HG02884 (cell line): ENCODE data around the gene C2orf74.
"Not testable (repeated sequence)": the region's sequence is repeated elsewhere in the genome, so short reads cannot be mapped to it uniquely, and the experiment has no call there.

Experiments used
- ATAC-seq: cut with Tn5 transposase; IDR thresholded peaks from one replicate; pipeline ENCODE4 v1.9.1; 2021; ENCODE audit warnings: mild to moderate bottlenecking, moderate library complexity; ENCODE audit not compliant: unreplicated experiment

C2orf74 gene

DNA sequence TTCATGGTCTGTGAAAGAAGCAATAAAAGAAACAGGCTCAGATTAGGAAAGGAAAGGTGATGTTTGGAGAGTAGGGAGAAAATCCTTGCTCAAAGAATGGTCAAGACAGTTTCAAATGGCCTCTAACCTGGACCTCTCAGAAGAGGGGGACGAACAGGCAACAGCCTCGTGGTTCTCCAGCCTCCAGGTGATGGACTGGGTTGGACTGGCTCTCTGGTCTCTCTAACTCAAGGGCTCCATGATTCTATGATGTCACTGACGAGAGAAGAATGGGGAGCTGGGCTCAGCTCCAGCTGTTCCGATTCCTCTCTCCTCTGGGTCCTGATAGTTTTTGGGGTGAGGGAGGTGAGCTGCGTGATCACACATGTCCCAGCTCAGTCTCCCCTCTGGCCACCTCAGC lies at the start of gene C2orf74:
TSS of gene C2orf74 (plus strand) at position 301 of the 400 bp plus-strand sequence. CDS start 327 bp downstream, outside the sequence.
- no peak for ATAC-seq

DNA sequence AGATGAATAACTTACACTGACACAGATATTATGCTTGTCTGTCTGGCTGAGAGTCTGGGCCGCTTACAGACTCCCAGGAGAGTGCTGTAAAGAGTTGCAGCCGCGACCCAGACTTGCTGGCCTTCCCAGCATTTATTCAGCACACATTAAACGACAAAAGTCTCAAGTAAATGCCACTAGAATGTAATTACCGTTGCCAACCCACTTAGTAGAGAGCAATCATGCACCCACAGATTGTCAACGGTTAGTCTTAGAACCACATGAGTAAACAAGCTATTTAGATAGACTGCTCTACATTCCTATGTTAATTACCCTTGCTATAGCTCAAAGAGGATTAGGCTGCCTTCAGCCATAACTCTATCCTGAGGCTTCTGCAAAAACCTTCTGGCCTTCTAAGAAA lies 47.8 kb upstream of the C2orf74 start:
- ATAC-seq, result no peak

DNA sequence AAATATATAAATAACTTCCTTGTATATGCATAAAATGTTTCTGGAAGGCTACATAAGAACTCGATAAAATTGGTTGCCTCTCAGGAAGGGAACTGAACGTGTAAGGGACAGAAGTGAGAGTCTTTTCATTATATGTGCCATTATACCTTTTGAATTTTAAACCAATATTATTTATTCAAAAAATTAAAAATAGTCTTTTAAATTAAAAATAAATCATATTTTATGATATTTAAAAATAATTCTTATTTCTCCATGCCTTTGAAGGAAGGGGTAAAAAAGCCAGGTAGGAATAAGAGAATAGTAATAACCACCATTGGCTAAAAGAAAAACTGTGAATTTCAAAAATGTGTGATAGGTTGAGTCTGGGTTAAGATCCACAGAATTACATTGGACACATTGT lies 45.7 kb upstream of the C2orf74 start:
- no peak for ATAC-seq

DNA sequence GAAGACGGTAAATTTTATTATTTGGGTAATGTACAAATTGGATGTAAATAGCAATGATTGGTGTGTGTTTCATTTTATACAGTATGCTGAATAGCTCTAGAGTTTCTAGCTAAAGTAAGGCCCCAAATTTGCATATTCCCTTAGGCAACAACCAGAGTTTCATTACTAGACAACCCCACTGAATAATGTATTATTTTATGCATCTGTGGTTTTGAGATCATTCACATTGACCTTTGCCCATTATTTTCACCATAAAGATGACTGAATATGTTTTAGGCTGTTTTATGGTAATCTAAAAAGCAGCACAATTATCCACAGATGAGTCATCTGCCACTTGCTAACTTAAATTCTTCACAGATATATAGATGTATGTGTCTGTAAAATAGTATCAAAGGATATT lies 44.5 kb upstream of the C2orf74 start:
- peak; percentile 63 for ATAC-seq

DNA sequence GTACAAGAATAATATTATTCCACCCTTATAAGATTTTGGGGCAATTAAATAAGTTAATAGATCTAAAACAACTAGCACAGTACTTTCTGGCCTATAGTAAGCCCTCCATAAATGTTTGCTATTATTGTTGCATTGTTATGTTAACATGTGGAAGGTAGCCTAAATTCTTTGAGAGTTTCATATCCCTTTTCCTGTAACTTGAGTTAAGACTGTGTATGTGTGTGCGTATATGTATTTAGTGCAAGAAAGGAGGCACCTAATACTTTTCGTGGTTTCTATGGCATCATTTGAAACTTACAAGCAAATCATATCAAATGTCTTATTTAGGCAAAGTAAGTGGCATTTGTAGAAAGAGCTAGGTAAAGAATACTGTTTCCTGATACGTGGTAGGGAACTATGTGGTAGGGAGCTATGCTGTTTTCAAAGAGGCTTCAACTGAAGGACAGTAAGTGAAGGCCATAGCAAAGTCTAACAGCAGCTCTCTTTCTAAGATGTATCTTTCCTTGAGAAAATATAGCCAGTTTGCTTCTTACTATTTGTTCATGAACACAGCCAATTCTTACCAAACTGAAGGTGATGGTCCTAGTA lies 36.8 kb upstream of the C2orf74 start:
- no peak for ATAC-seq

DNA sequence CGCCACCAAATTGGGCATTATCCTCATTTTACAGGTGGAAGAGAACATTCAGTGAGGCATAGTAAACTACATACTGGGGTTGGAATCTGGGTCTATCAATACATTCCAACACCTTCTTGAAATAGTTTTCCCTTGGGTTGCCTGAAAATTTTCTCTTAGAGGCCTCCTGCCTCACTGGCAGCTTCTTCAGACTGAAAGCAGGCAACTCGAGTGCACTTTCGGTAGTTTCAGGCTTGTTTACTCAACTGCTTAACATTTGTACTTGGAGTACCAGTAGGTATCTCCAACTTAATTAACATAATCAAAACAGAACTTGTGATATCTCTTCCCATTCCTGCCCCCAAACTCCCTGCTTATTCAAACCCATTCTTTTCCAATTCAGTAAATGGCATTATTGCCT lies 36.2 kb upstream of the C2orf74 start:
- ATAC-seq, result no peak

DNA sequence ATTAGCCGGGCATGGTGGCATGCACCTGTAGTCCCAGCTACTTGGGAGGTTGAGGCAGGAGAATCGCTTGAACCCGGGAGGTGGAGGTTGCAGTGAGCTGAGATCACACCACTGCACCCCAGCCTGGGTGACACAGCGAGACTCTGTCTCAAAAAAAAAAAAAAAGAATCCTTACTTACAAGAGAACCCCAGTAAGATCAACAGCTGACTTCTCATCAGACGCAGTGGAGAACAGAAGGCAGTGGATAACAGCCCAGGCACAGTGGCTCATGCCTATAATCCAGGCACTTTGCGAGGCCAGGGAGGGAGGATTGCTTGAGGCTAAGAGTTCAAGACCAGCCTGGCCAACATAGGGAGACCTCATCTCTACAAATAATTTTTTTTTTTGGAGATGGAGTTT lies 33.9 kb upstream of the C2orf74 start:
- not testable (repeated sequence) for ATAC-seq

DNA sequence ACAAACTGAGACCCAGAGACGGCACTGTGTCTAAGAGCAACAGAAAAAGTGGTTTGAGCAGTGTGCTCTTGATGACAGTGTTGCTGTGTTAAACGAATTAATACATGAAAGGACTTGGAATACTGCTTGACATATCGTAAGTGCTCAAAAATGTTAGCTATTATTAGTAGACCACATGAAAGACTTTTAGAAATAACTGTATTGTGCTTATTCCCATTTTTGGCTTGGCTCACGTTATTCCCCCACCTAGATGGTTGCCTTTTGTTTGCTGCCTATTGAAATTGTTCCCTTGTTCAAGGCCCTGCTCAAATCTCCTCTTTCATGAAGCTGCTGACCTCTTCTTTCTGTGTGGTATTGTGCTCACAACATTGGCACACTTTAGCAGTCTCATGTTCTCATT lies 27.8 kb upstream of the C2orf74 start:
- ATAC-seq, result no peak

DNA sequence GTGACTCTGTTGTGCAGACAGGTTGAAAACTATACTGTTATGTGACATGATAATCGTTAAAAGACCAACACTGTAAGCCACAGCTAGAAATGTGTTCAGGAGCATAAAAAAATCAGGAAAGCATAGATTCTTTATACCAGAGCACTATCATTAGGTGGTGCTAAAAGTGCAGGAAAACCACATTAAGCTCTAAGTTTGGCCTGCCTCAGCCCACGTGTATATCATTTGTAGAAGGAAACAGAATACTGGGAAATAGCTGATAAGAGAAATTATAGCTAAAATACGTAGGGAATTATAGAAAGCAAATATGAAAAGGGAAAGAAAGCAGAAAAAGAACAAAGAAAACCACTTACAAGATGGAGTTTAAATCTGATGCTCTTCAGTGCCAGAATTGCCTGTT lies 26.5 kb upstream of the C2orf74 start:
- no peak for ATAC-seq

DNA sequence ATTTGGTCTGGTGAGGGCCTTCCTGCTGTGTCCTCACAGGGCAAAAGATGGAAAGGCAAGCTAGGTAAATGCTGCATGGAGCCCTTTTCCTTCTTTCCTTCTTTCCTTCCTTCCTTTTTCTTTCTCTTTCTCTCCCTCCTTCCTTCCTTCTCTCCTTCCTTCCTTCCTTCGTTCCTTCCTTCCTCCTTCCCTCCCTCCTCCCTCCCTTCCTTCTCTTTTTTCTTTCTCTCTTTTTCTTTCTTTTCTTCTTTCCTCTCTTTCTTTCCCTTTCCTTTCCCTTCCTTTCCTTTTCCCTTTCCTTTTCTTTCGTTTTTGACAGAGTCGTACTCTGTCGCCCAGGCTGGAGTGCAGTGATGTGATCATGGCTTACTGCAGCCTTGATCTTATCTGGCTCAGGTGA lies 23.1 kb upstream of the C2orf74 start:
- ATAC-seq, result no peak

DNA sequence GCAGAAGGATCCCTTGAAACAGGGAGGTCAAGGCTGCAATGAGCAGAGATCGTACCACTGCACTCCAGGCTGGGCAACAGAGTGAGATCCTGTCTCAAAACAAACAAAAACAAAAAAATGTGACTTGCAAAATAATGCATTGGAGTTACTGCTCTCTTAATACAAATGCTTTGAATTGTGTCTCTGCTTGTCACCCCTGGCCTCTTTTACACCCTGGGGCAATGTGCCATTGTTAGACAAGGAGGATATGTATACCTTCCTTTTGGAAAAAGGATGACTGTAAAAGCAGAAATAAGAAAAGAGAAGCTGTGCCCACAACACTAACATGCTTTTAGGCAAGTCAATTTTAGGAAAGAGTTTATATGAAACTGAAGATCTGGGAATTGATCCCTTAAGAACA lies 20.8 kb upstream of the C2orf74 start:
- no peak for ATAC-seq

DNA sequence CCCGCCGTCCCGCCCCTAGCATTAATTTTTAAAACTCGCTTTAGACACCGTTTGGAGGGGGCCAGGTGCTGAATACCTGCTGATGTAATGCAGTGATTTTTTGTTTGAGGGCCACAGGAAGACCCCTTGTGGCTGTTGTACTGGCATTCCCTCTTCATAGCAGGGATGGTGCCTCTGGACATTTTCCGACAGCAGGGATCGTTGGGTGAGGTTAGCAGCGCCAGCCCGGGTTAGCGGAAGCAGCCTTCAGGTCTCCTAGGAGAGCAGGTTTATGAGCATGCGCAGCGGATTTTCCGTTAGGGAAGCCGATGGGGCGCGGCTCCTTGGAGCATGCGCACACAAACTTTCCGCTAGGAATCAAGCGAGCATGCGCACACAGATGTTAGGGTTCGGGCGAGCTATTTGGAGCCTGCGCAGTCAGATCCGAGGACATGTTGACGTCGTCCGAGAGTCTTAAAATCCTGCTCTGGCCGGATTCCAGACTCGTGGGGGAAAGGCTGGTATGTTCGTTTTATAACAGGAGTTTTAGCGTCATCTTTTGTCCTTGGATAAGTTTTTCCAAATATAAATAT lies 17.2 kb upstream of the C2orf74 start:
- ATAC-seq, result peak; percentile 92

DNA sequence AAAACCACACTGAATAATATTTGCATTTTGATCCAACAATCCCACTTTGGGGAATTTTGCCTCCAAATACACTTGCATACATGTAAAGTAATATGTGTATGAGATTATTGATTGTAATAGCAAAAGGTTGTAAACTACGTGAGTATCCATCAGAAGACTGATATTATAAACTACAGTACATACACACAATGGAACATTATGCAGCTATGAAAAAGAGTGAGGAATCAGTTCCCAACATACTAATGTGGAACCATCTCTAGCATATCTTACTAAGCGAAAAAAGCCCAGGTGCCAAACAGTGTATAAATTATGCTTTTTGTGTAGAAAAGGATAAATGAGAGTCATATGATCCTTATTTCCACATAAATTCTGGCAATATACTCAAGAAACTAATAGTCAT lies 16.0 kb upstream of the C2orf74 start:
- no peak for ATAC-seq

DNA sequence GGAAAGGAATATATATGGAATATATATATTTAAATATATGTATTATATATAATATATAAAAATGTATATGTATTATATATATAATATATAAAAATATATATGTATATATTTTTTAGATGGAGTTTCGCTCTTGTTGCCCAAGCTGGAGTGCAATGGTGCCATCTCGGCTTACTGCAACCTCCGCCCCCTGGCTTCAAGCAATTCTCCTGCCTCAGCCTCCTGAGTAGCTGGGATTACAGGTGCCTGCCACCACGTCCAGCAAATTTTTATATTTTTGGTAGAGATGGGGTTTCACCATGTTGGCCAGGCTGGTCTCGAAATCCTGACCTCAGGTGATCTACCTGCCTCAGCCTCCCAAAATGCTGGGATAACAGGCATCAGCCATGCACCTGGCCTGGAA lies 13.9 kb upstream of the C2orf74 start:
- ATAC-seq, result not testable (repeated sequence)

DNA sequence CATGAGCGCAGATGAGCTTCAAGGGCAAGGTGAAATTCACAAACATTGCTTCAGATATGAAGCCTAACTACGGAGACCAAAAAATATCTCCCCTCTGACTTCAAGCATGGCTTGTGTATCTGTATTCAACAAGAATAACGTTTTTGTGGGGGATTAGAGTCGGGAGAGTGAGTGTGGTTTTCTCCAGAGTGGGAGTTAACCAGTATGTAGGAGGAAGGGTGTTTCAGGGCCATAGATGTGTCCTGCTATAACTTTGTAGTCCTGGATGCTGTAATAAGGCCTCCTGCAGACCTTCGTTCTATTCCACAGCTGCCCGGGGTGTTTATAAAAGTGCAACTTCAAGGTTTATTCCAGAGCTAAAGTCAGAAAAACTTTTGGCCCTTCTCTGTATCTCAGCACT lies 12.9 kb upstream of the C2orf74 start:
- ATAC-seq, result no peak

DNA sequence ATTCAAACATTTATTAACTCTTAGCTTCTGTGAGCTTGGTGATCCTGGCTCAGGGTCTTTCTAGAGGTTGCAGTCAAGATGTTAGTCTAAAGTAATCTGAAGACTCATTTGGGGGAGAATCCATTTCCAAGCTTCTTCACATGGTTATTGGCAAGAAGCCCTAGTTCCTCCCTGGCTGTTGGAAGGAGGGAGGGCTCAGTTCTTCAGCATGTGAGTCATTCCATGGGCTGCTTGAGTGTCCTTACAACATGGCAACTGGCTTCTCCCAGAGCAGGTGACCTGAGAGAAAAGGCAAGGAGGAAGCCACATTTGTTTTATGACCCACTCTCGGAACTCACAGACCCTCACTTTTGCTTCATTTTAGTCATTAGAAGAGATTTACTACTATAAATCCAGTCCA lies 10.6 kb upstream of the C2orf74 start:
- ATAC-seq, result no peak

DNA sequence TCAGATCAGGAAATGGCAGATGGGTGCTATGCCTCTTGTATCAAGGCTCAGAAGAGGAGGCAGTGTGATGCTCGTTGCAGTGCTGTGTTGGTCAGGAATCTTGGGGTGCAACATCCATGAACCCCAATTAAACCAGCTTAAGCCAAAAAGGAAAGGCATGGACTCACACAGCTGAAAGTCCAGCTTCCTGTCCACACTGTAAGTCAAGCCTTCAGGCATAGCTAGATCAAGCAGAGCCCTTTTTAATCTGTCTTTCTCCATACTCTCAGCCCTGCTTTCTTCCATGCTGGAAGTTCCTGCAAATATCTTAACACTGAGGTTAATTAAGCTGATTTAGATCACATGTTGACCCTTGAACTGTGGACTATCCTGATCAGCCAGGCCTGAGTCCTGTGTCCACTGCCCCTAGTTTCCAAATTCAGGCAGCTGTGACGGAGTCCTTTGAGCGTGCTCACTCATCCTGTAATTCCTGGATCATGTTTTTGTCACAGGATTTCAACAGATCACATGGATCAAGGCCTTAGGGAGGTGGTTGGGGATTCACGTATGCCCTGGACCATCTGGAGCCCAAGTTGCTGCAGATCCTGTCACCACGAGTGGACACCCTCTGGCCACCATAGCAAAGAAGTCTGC lies 4.5 kb upstream of the C2orf74 start:
- no peak for ATAC-seq

DNA sequence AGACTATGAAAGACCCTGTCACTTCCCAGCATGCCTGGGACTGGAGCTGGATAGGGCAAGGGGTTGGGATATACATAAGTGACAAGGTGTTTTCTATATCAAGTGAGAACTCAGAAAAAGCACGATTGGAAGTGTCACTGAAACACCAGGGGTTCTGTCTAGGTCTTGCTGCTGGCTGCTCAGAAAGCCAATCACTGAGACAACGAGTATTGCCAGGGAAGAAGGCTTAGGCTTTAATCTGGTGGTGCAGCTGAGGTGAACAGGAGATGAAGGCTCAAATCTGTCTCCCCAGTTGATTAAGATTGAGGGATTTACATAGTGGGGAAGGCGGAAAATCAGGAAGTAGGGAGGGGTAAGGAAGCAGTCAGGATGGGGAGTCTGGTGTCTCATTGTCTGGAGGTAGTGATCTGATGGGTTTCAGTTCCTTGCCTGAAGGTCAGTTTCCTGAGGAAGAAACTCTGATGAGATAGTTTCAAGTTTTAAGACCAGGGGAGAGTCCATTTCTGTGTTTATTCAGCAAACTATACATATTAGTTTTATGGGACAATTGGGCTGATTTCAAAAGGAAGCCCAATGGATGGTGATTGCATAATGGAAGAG lies 3.5 kb upstream of the C2orf74 start:
- ATAC-seq, result no peak

DNA sequence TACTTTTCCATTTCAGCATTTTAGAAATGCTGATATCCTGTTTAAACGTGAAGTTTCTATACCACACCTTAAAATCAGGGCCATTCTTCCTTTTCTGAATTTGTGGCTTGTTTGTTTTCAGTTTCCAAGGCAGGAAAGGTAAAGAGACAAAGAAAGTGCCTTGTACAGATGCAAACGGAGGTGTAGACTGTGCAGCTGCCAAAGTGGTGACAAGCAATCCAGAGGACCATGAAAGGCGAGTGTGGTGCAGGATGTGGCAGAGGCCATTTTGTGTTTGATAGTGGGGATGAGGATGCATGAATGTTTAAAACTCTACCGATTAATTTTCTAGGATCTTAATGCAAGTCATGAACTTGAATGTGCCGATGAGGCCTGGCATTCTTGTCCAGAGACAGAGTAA lies 733 bp downstream of the C2orf74 start:
- ATAC-seq, result no peak

DNA sequence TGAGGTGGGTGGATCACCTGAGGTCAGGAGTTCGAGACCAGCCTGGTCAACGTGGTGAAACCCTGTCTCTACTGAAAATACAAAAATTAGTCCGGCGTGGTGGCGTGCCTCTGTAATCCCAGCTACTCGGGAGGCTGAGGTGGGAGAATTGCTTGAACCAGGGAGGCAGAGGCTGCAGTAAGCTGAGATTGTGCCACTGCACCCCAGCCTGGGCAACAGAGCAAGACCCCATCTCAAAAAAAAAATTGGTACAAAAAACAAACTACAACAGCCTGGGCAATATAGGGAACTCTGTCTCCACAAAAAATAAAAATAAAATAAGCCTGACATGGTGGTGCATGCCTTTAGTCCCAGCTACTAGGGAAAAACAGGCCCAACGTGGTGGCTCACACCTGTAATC lies 3.1 kb downstream of the C2orf74 start:
- not testable (repeated sequence) for ATAC-seq

DNA sequence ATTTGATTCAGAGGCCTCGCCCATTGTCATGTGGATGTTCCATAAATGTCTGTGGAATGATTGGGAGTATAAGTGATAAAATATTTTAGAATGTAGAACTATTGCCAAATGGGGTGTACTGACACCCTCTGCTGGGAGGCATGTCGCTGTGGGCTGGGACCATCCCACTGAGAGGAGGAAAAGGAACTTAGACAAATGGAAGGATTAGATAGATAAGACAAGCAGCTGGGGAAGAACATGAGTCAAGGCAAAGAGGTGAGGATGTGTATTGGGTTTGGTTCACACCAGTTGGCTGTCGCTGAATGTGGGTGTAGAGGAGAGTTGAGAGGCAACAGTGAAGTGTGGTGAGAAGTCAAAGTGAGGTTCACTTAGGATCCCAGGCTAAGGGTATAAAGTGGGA lies 4.0 kb downstream of the C2orf74 start:
- ATAC-seq, result no peak

DNA sequence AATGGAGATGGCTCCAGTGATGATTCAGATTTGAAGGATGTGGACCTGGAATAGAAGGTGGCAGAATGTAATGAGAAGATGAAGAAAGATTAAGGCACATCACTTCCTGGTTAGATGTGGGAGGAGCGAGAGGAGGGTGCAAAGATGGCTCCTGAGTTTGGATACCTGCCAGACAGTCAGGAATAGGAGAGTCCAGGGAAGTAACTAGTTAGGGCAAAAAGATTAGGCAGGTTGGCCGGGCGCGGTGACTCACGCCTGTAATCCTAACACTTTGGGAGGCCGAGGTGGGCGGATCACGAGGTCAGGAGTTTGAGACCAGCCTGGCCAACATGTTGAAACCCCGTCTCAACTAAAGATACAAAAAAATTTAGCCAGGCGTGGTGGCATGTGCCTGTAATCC lies 5.6 kb downstream of the C2orf74 start:
- ATAC-seq, result no peak
